CD4-positive, CD25-positive, alpha-beta regulatory T cell (primary cell): Measurements from ENCODE around the gene SSU72. TPM values are rescaled to one million over a fixed set of nuclear protein-coding genes. Genes with fewer than 3 reads are reported as not detected.

Experiments used
- ATAC-seq, 2 donors: fragments of 150-1000 bp; cut with Tn5 transposase; one replicate each; pipeline ENCODE4 v1.10.0; 2021; ENCODE audit warnings: low read depth in 2 of 2, moderate number of reproducible peaks in 2 of 2, moderate library complexity in 1 of 2
- DNase-seq, 3 donors: peaks; one replicate each; pipeline versions ENCODE4 v3.0.0 to v3.0.0-alpha.2; 2012 to 2022; ENCODE audit warnings: mixed read lengths in 1 of 3
- H3K27ac ChIP-seq: one replicate; pipeline ENCODE4 v1.7.0; 2013; ENCODE audit warnings: mild to moderate bottlenecking, low read length; ENCODE audit not compliant: insufficient read depth, poor library complexity, severe bottlenecking
- H3K27me3 ChIP-seq: one replicate; pipeline ENCODE4 v1.7.0; 2013; ENCODE audit warnings: low read length; ENCODE audit not compliant: control insufficient read depth, insufficient read depth
- H3K36me3 ChIP-seq: one replicate; pipeline ENCODE4 v1.7.0; 2013; ENCODE audit warnings: mild to moderate bottlenecking, low read length, moderate library complexity; ENCODE audit not compliant: control insufficient read depth, insufficient read depth
- H3K4me1 ChIP-seq: 2 replicates; pipeline ENCODE4 v1.7.0; 2013; ENCODE audit warnings: mild to moderate bottlenecking, low read length; ENCODE audit not compliant: insufficient read depth, control insufficient read depth, poor library complexity, severe bottlenecking
- H3K4me3 ChIP-seq: one replicate; pipeline ENCODE4 v1.7.0; 2013; ENCODE audit warnings: low read depth, mild to moderate bottlenecking, low read length, moderate library complexity
- H3K9me3 ChIP-seq, 2 experiments: 1 replicate in 1 of 2; 2 replicates in 1 of 2; pipeline ENCODE4 v1.7.0; 2013; ENCODE audit warnings: low read length in 2 of 2, mild to moderate bottlenecking in 1 of 2, moderate library complexity in 1 of 2; ENCODE audit not compliant: control insufficient read depth in 2 of 2
- H3K27ac Mint-ChIP-seq, 3 donors: one replicate each; pipeline ENCODE4 v1.8.0; 2020 to 2022; ENCODE audit warnings: mild to moderate bottlenecking in 3 of 3, mixed read lengths in 3 of 3, moderate library complexity in 2 of 3
- H3K27me3 Mint-ChIP-seq: one replicate; pipeline ENCODE4 v1.8.0; 2022; ENCODE audit warnings: mild to moderate bottlenecking, mixed read lengths
- H3K36me3 Mint-ChIP-seq: one replicate; pipeline ENCODE4 v1.8.0; 2020; ENCODE audit warnings: mixed read lengths
- H3K4me1 Mint-ChIP-seq, 4 donors: one replicate each; pipeline ENCODE4 v1.8.0; 2020 to 2022; ENCODE audit warnings: mixed read lengths in 4 of 4, mild to moderate bottlenecking in 1 of 4
- H3K4me3 Mint-ChIP-seq, 4 donors: one replicate each; pipeline ENCODE4 v1.8.0; 2020 to 2022; ENCODE audit warnings: mild to moderate bottlenecking in 4 of 4, mixed read lengths in 4 of 4, moderate library complexity in 3 of 4
- H3K9me3 Mint-ChIP-seq, 7 donors: one replicate each; pipeline ENCODE4 v1.8.0; 2020 to 2022; ENCODE audit warnings: mixed read lengths in 7 of 7, mild to moderate bottlenecking in 3 of 7, moderate library complexity in 2 of 7
- polyA plus RNA-seq, 4 donors: library from polyadenylated mRNA; unstranded; fragments of 300-500 nt; fragmentation: Illumina TruSeq; gene quantifications; one replicate each; pipeline ENCODE4 v1.2.3, GENCODE V29; 2021
- total RNA-seq: library from RNA; stranded (reverse); gene quantifications from one replicate; pipeline ENCODE4 v1.2.3, GENCODE V29; 2022

Gene SSU72
- total and polyA plus RNA-seq, 5 donors from 2014 or later: 104 to 279 (median 201) TPM

GRCh38 chr1:1606232-1606631 lies 31.6 kb upstream of the SSU72 start:
- no peaks in the 10 kb centered on the region for H3K36me3 Mint-ChIP-seq
- no peak overlapping the region for H3K27ac Mint-ChIP-seq
- no peaks in the 10 kb centered on the region for H3K27me3 Mint-ChIP-seq
- no peak for DNase-seq
- peaks cover 4 to 19% (median 10%) of the 10 kb centered on the region in 4 donors for H3K4me1 Mint-ChIP-seq
- no peaks in the 10 kb centered on the region for H3K27me3 ChIP-seq
- H3K4me3 ChIP-seq: no peak overlapping the region
- H3K27ac ChIP-seq: peak overlapping the region; percentile 78
- no peaks in the 10 kb centered on the region for H3K9me3 ChIP-seq
- no peak for ATAC-seq
- H3K9me3 Mint-ChIP-seq: peaks cover 0 to 2% (median 0%) of the 10 kb centered on the region in 7 donors
- peaks cover 10% of the 10 kb centered on the region for H3K4me1 ChIP-seq
- no peak overlapping the region for H3K4me3 Mint-ChIP-seq
- H3K36me3 ChIP-seq: no peaks in the 10 kb centered on the region

- H3K4me1 ChIP-seq: peaks cover 10% of the 10 kb centered on the region
- peaks cover 0 to 2% (median 0%) of the 10 kb centered on the region in 7 donors for H3K9me3 Mint-ChIP-seq
- no peaks in the 10 kb centered on the region for H3K36me3 ChIP-seq
- no peak for ATAC-seq
- H3K27ac Mint-ChIP-seq: no peak overlapping the region
- H3K9me3 ChIP-seq: no peaks in the 10 kb centered on the region
- no peak for DNase-seq
- no peak overlapping the region for H3K4me3 Mint-ChIP-seq
- no peaks in the 10 kb centered on the region for H3K27me3 ChIP-seq
- H3K27ac ChIP-seq: no peak overlapping the region
- H3K27me3 Mint-ChIP-seq: no peaks in the 10 kb centered on the region
- peaks cover 4 to 19% (median 10%) of the 10 kb centered on the region in 4 donors for H3K4me1 Mint-ChIP-seq
- H3K4me3 ChIP-seq: no peak overlapping the region
- H3K36me3 Mint-ChIP-seq: no peaks in the 10 kb centered on the region
Measured at GRCh38 chr1:1605724-1606123, 31.1 kb upstream of the SSU72 start.

DNA sequence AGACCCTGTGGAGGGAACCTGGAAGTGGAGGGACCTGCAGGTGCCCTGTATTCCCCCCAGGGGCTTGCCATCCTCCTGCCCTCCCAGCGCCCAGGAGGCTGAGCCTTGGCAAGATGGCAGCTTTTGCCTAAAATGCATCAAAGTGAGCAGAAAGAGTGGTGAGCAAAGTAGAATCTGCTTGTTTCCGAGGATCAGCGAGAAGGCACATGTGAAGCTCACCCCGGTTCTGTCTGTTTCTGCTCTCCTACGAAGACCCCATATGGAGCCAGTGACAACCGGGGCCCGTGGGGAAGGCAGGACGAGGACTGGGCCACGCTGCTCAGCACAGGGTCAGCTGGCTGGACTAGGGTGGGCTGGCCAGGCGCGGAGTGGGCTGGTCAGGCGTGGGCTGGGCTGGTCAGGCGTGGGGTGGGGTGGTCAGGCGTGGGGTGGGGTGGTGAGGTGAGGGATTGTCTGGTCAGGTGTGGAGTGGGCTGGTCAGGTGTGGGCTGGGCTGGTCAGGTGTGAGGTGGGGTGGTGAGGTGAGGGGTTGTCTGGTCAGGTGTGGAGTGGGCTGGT lies 30.4 kb upstream of the SSU72 start:
- Histone ChIP-seq H3K4me1 (peaks cover 15% of the 10 kb centered on the region), H3K27me3 (no peaks in the 10 kb centered on the region), H3K9me3 (no peaks in the 10 kb centered on the region), H3K36me3 (no peaks in the 10 kb centered on the region), H3K27ac (no peak overlapping the region), H3K4me3 (no peak overlapping the region)
- Mint-ChIP-seq H3K4me3 (peak overlapping the region in 1 of 4 donors; percentile 22), H3K27ac (peak overlapping the region in 1 of 3 donors; percentile 66), H3K9me3 (peaks cover 0 to 2% (median 0%) of the 10 kb centered on the region in 7 donors), H3K27me3 (no peaks in the 10 kb centered on the region), H3K36me3 (no peaks in the 10 kb centered on the region), H3K4me1 (peaks cover 4 to 21% (median 10%) of the 10 kb centered on the region in 4 donors)
- DNase-seq (peak in 1 of 3 donors; percentile 45), ATAC-seq (no peak)

- H3K27ac Mint-ChIP-seq: peak overlapping the region in 2 of 3 donors; percentile 66 to 78
Measured at GRCh38 chr1:1604374-1605033, 29.8 kb upstream of the SSU72 start.

GRCh38 chr1:1603671-1604373 lies 29.2 kb upstream of the SSU72 start:
- H3K4me3 ChIP-seq: no peak overlapping the region
- peaks cover 4 to 22% (median 10%) of the 10 kb centered on the region in 4 donors for H3K4me1 Mint-ChIP-seq
- no peaks in the 10 kb centered on the region for H3K36me3 Mint-ChIP-seq
- no peaks in the 10 kb centered on the region for H3K27me3 ChIP-seq
- peaks cover 2% of the 10 kb centered on the region for H3K27me3 Mint-ChIP-seq
- H3K4me3 Mint-ChIP-seq: peak overlapping the region in 2 of 4 donors; percentile 60 to 61
- peaks cover 15% of the 10 kb centered on the region for H3K4me1 ChIP-seq
- no peaks in the 10 kb centered on the region for H3K9me3 ChIP-seq
- DNase-seq (no peak), ATAC-seq (no peak)
- H3K36me3 ChIP-seq: no peaks in the 10 kb centered on the region
- peak overlapping the region in 1 of 3 donors; percentile 78 for H3K27ac Mint-ChIP-seq
- H3K9me3 Mint-ChIP-seq: peaks cover 0 to 2% (median 0%) of the 10 kb centered on the region in 7 donors
- H3K27ac ChIP-seq: no peak overlapping the region

More at GRCh38 chr1:1604374-1605033, 29.8 kb upstream of the SSU72 start:
- Histone ChIP-seq H3K4me3 (no peak overlapping the region), H3K9me3 (no peaks in the 10 kb centered on the region), H3K36me3 (no peaks in the 10 kb centered on the region), H3K27ac (no peak overlapping the region), H3K4me1 (peaks cover 15% of the 10 kb centered on the region), H3K27me3 (no peaks in the 10 kb centered on the region)
- ATAC-seq (no peak), DNase-seq (no peak)
- peaks cover 0 to 2% (median 0%) of the 10 kb centered on the region in 7 donors for H3K9me3 Mint-ChIP-seq
- H3K36me3 Mint-ChIP-seq: no peaks in the 10 kb centered on the region
- H3K4me1 Mint-ChIP-seq: peaks cover 4 to 21% (median 10%) of the 10 kb centered on the region in 4 donors
- peak overlapping the region in 2 of 4 donors; percentile 60 to 61 for H3K4me3 Mint-ChIP-seq
- H3K27me3 Mint-ChIP-seq: no peaks in the 10 kb centered on the region

- peak overlapping the region in 2 of 4 donors; percentile 29 to 68 for H3K4me3 Mint-ChIP-seq
Measured at GRCh38 chr1:1602968-1603506, 28.4 kb upstream of the SSU72 start.

GRCh38 chr1:1602304-1602967 lies 27.8 kb upstream of the SSU72 start:
- H3K9me3 ChIP-seq: no peaks in the 10 kb centered on the region
- H3K36me3 ChIP-seq: no peaks in the 10 kb centered on the region
- no peaks in the 10 kb centered on the region for H3K36me3 Mint-ChIP-seq
- H3K27me3 Mint-ChIP-seq: peaks cover 8% of the 10 kb centered on the region
- H3K9me3 Mint-ChIP-seq: peaks cover 0 to 2% (median 0%) of the 10 kb centered on the region in 7 donors
- DNase-seq: no peak
- peak overlapping the region in 2 of 4 donors; percentile 29 to 68 for H3K4me3 Mint-ChIP-seq
- ATAC-seq: no peak
- H3K27ac ChIP-seq: no peak overlapping the region
- H3K27me3 ChIP-seq: no peaks in the 10 kb centered on the region
- H3K4me1 Mint-ChIP-seq: peaks cover 4 to 25% (median 7%) of the 10 kb centered on the region in 4 donors
- H3K4me1 ChIP-seq: peaks cover 15% of the 10 kb centered on the region
- peak overlapping the region in 1 of 3 donors; percentile 63 for H3K27ac Mint-ChIP-seq
- no peak overlapping the region for H3K4me3 ChIP-seq

More at GRCh38 chr1:1602968-1603506, 28.4 kb upstream of the SSU72 start:
- no peaks in the 10 kb centered on the region for H3K27me3 ChIP-seq
- peak overlapping the region in 1 of 3 donors; percentile 9 for H3K27ac Mint-ChIP-seq
- DNase-seq: no peak
- peaks cover 4% of the 10 kb centered on the region for H3K27me3 Mint-ChIP-seq
- ATAC-seq: no peak
- H3K27ac ChIP-seq: no peak overlapping the region
- H3K4me1 ChIP-seq: peaks cover 15% of the 10 kb centered on the region
- H3K9me3 Mint-ChIP-seq: peaks cover 0 to 2% (median 0%) of the 10 kb centered on the region in 7 donors
- H3K36me3 ChIP-seq: no peaks in the 10 kb centered on the region
- no peaks in the 10 kb centered on the region for H3K36me3 Mint-ChIP-seq
- H3K4me3 ChIP-seq: no peak overlapping the region
- H3K9me3 ChIP-seq: no peaks in the 10 kb centered on the region
- H3K4me1 Mint-ChIP-seq: peaks cover 4 to 25% (median 10%) of the 10 kb centered on the region in 4 donors
